ENCODE results near the gene ECT2.
"Not testable (repeated sequence)": the region's sequence is repeated elsewhere in the genome, so short reads cannot be mapped to it uniquely, and the experiment has no call there.

The ECT2 gene

GRCh38 chr3:172813462-172813861 is 62.9 kb downstream of the ECT2 start:
- DNase-seq: no peak

GRCh38 chr3:172814738-172815137 is 64.2 kb downstream of the ECT2 start:
- no peak for DNase-seq

- no peak for DNase-seq
These were observed 65.3 kb downstream of the ECT2 start for GRCh38 chr3:172815857-172816256.

- no peak for DNase-seq
These were observed 65.8 kb downstream of the ECT2 start for GRCh38 chr3:172816281-172816680.

GRCh38 chr3:172816968-172817367 is 66.4 kb downstream of the ECT2 start:
- no peak for DNase-seq

GRCh38 chr3:172820492-172820891 is 70.0 kb downstream of the ECT2 start:
- DNase-seq: no peak

GRCh38 chr3:172824229-172824628 is 73.7 kb downstream of the ECT2 start:
- DNase-seq: no peak

- DNase-seq: not testable (repeated sequence)
These were observed 76.7 kb downstream of the ECT2 start for GRCh38 chr3:172827231-172827630.

- DNase-seq: no peak
These were observed 82.5 kb downstream of the ECT2 start for GRCh38 chr3:172832983-172833382.

GRCh38 chr3:172836390-172836997 is 86.0 kb downstream of the ECT2 start:
- no peak for DNase-seq

- DNase-seq: no peak
These were observed 89.2 kb downstream of the ECT2 start for GRCh38 chr3:172839679-172840078.

GRCh38 chr3:172840463-172840862 is 89.9 kb downstream of the ECT2 start:
- no peak for DNase-seq

- DNase-seq: no peak
These were observed 90.4 kb downstream of the ECT2 start for GRCh38 chr3:172840913-172841312.

GRCh38 chr3:172844428-172844827 is 93.9 kb downstream of the ECT2 start:
- no peak for DNase-seq

- DNase-seq: no peak
These were observed 95.6 kb downstream of the ECT2 start for GRCh38 chr3:172846103-172846561.

- no peak for DNase-seq
These were observed 96.2 kb downstream of the ECT2 start for GRCh38 chr3:172846706-172847105.

GRCh38 chr3:172847292-172847691 is 96.8 kb downstream of the ECT2 start:
- no peak for DNase-seq

- DNase-seq: no peak
These were observed 98.4 kb downstream of the ECT2 start for GRCh38 chr3:172848910-172849309.

- no peak for DNase-seq
These were observed 102.5 kb downstream of the ECT2 start for GRCh38 chr3:172853005-172853404.

- no peak for DNase-seq
These were observed 103.6 kb downstream of the ECT2 start for GRCh38 chr3:172853921-172854666.

- DNase-seq: no peak
These were observed 104.5 kb downstream of the ECT2 start for GRCh38 chr3:172855037-172855436.

GRCh38 chr3:172856795-172857742 is 106.5 kb downstream of the ECT2 start:
- DNase-seq: no peak

GRCh38 chr3:172859041-172859440 is 108.5 kb downstream of the ECT2 start:
- DNase-seq: no peak

Data from stimulated activated naive CD4-positive, alpha-beta T cell (primary cell).